ENCODE data around the gene MAML1. TPM values are rescaled to one million over a fixed set of nuclear protein-coding genes. Genes with fewer than 3 reads are reported as not detected.

The MAML1 gene
- total and polyA plus RNA-seq, 3 donors from 2014 or later = 23.5 to 60.7 (median 52.5) TPM

DNA sequence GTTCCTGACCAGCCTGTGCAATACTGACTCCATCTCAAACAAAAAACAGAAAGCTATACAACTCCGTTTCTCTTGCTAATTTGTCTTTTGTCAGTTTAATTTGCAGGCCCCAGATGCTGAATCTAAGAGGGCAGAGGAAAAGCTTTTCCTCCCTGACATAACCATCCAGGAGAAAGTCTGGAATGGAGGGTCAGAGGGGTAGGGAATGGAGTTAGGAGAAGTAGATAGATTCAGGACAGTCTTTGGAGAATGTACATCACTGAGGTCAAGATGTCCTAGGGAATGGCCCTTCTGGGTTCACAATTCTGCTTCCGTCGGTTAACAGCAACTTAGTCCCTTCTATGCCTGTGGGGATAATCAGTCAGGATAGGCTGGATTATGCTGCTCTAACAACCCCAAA, 81.5 kb downstream of the MAML1 start:
- H3K27me3 ChIP-seq = no peaks in the 10 kb centered on the region
- intact Hi-C loops (cut with DNase I; ENCODE audit: low total_unique reads) = loop anchor here (5.0 kb wide), 1 partner anchor 393 kb away; the partner anchor contains the start of gene RASGEF1C
- no peaks in the 10 kb centered on the region for H3K36me3 ChIP-seq (ENCODE audit: low read depth, missing control alignments)
- TF ChIP-seq, protein P1, sequence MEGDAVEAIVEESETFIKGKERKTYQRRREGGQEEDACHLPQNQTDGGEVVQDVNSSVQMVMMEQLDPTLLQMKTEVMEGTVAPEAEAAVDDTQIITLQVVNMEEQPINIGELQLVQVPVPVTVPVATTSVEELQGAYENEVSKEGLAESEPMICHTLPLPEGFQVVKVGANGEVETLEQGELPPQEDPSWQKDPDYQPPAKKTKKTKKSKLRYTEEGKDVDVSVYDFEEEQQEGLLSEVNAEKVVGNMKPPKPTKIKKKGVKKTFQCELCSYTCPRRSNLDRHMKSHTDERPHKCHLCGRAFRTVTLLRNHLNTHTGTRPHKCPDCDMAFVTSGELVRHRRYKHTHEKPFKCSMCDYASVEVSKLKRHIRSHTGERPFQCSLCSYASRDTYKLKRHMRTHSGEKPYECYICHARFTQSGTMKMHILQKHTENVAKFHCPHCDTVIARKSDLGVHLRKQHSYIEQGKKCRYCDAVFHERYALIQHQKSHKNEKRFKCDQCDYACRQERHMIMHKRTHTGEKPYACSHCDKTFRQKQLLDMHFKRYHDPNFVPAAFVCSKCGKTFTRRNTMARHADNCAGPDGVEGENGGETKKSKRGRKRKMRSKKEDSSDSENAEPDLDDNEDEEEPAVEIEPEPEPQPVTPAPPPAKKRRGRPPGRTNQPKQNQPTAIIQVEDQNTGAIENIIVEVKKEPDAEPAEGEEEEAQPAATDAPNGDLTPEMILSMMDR (IDR thresholded peaks at IDR 0.05) = no peak
- no peak for TF ChIP-seq POLR2A (IDR thresholded peaks at IDR 0.05)
- no peak for DNase-seq
- 79 to 84% methylated on average over 3 of the region's 3 CpGs for WGBS, 2 donors
- no peaks in the 10 kb centered on the region for H3K9me3 ChIP-seq
- no peak overlapping the region for H3K27ac ChIP-seq
- no peak overlapping the region for H3K4me3 ChIP-seq
- peaks cover 22% of the 10 kb centered on the region for H3K4me1 ChIP-seq

DNA sequence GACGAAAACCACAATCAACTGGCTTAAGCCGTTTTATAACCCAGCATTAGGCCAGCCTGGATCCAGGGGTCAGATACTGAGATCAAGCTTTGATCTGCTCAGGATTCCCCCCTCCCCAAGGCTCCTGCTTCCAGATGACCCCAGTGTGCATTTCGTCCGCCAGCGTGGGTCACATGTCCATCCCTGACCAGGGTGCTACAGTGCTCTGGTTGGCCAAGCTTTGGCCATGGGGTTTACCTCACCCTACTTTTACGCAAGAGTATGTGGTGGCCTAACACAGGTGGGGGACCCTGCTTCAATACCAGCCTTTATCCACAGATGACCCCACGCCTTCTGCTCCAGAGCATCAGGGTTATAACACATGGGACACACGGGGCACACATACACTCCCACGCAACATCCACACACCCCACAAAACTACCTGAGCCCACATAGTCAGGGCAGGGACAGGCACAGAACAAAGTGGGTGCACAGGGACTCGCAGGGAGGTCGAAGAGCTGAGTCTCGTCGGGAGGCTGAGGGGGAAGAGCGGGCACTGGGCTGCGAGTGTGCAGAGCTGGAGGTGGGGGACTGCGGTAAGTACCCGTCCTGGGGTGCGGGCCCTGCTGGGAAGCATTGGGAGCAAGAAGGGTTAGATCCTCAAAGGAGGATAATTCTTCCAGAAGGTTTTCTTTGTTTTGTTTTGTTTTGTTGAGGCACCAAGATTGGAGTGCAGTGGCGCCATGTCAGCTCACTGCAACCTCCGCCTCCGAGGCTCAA, 83.0 kb downstream of the MAML1 start:
- no peaks in the 10 kb centered on the region for H3K27me3 ChIP-seq
- H3K9me3 ChIP-seq = no peaks in the 10 kb centered on the region
- intact Hi-C loops (cut with DNase I; ENCODE audit: low total_unique reads) = no loop called here
- DNase-seq = no peak
- WGBS, 2 donors = 84 to 96% methylated on average over 17 to 21 of the region's 21 CpGs
- TF ChIP-seq, protein P1 (IDR thresholded peaks at IDR 0.05) = no peak
- no peak overlapping the region for H3K27ac ChIP-seq
- H3K4me3 ChIP-seq = no peak overlapping the region
- peaks cover 35% of the 10 kb centered on the region for H3K4me1 ChIP-seq
- H3K36me3 ChIP-seq (ENCODE audit: low read depth, missing control alignments) = no peaks in the 10 kb centered on the region

DNA sequence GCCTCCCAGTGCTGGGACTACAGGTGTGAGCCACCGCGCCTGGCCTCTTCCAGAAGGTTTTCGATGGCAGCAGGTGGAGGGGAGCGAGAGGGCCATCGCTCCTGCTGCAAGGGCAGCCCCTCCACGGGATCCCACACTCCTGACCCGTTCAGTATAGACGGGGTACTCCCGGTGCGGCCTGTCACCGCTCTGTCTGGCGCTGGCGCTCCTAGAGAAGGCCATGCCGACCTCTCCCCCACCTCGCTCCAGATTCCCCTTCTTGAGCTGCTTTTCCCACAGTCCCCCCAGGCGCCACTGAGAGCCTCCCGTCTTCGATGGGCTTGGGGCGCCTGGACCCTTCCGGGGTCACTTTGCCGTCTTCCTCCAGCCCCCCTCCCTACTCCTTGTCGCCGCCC, 83.8 kb downstream of the MAML1 start:
- no peaks in the 10 kb centered on the region for H3K27me3 ChIP-seq
- no peak for DNase-seq
- TF ChIP-seq POLR2A (IDR thresholded peaks at IDR 0.05) = no peak
- TF ChIP-seq, protein P1 (IDR thresholded peaks at IDR 0.05) = no peak
- 32 to 44% methylated on average over 21 to 23 of the region's 23 CpGs for WGBS, 2 donors
- no peaks in the 10 kb centered on the region for H3K36me3 ChIP-seq (ENCODE audit: low read depth, missing control alignments)
- H3K4me1 ChIP-seq = peaks cover 35% of the 10 kb centered on the region
- H3K9me3 ChIP-seq = no peaks in the 10 kb centered on the region
- intact Hi-C loops (cut with DNase I; ENCODE audit: low total_unique reads) = no loop called here
- peak overlapping the region; percentile 36 to 60 for H3K4me3 ChIP-seq
- peak overlapping the region in 1 of 2 donors; percentile 14 for H3K27ac ChIP-seq

DNA sequence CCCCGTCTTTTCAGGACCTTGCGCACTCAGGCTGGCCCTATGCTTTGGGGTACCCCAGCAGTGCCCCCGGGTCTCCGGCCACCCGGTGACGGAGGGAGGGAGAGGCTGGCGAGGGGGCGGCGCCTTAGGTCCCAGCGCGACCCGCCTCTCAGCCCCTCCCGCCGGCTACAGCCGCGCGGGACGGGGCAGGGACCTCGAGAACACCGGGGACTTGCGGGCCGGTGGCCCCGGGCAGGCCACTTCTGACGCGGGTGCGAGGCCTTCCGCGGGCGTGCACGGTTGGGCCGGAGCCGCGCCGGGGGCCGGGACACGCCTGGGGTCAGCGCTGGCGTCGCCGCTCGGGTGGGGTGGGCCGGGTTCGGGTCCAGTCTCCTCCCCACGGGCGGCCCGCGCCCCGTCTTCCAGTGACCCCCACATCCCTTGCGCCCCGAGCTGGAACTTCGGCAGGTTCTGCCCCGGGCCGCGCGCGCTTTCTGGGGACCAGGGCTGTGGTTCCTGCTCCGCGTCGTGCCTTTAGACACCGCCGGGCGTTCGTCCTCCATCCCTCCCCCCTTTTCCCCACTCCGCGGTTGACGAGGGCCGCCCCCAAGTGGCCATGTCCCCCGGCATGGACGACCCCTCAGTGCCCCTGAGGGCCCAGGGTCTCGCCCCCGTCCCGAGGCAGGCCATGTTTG, 84.3 kb downstream of the MAML1 start:
- Histone ChIP-seq H3K9me3 (no peaks in the 10 kb centered on the region), H3K4me1 (peaks cover 37% of the 10 kb centered on the region), H3K36me3 (ENCODE audit: low read depth, missing control alignments) (no peaks in the 10 kb centered on the region), H3K4me3 (peak overlapping the region; percentile 36 to 60), H3K27ac (peak overlapping the region; percentile 14 to 70), H3K27me3 (no peaks in the 10 kb centered on the region)
- intact Hi-C loops (cut with DNase I; ENCODE audit: low total_unique reads) = no loop called here
- no peak for TF ChIP-seq POLR2A (IDR thresholded peaks at IDR 0.05)
- TF ChIP-seq, protein P1 (IDR thresholded peaks at IDR 0.05) = no peak
- no peak for DNase-seq
- WGBS, 2 donors = 1 to 3% methylated on average over 10 to 32 of the region's 72 CpGs
